ENCODE measurements around the gene HIPK1.

HIPK1 gene

DNA sequence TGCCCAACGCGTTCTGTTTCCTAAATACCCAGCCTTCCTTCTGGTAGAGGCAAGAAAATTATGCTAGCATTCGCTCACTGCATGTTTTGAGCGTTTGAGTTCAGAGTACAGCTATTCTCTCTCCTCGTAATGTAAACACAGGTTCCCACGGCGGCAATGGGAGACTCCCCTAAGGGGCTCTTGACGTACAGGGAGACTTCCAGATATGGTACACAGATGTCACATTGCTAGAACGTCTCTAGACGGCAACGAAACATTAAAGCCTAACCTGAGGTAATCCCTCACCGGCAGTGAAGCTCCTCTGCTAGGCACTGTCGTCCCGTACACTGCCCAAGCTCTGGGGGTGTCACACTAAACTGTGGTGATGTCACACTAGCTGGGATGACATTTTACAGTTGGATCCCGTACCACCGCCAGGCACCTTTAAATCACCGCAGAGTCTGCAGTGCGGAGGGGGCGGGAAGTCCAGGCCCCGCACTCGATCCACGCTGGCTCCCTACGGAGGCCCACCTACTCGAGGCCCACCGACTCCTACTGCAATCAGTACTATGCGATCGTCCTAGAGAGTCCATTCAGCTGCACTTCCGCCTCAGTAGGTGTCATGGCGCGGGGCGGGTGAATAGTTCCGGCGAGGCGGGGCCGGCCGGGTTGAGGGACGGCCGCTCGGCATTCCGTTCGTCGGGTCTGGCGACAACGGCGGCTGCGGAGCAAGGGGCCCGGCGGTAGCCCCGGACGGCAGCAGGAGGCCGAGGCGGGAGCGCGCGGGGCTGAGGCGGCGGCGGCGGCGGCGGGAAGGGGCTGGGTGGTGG, at the start of gene HIPK1:
TSS of gene HIPK1 (plus strand) at position 384 of the 809 bp plus-strand sequence.
- in situ Hi-C loops (cut with HindIII; ENCODE audit: low pct_ligation_motif_present, low pct_unique_long_range_greater_than_20kb, low sequenced_read_pairs), result no loop called here
- peak; percentile 84 for DNase-seq

DNA sequence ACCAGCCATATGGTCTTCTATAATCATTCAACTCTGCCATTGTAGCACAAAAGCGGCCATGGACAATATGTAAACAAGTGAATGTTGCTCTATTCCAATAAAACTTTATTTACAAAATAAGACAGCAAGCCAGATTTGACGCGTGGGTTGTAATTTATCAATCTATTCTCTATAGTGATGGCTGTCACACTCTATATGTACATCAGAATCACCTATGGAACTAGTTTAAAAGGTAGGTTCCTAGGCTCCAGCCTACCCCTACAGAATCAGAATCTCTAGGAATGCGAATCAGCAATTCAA, 49.4 kb upstream of the HIPK1 start:
- in situ Hi-C loops (cut with HindIII; ENCODE audit: low pct_ligation_motif_present, low pct_unique_long_range_greater_than_20kb, low sequenced_read_pairs), result no loop called here
- DNase-seq, result no peak

DNA sequence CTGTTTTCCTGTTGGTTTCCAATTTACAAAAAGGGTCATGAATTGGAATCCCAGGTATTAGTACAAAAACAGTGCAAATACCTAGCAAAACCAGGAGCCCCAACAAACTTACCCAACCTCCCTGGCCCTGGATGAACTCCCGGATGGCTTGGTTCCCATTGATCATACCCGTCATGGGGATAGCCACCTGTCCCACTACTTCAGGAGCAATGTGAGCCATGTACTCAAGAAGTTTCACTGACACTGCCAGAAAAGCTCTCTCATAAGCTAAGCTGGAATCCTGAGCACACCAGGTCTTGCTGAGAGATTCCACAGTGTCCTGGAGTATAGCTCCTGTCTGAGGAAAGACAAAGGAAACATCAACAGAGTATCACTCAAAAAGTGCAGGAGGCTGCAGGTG, 47.5 kb upstream of the HIPK1 start:
- DNase-seq, result no peak
- in situ Hi-C loops (cut with HindIII; ENCODE audit: low pct_ligation_motif_present, low pct_unique_long_range_greater_than_20kb, low sequenced_read_pairs), result no loop called here

DNA sequence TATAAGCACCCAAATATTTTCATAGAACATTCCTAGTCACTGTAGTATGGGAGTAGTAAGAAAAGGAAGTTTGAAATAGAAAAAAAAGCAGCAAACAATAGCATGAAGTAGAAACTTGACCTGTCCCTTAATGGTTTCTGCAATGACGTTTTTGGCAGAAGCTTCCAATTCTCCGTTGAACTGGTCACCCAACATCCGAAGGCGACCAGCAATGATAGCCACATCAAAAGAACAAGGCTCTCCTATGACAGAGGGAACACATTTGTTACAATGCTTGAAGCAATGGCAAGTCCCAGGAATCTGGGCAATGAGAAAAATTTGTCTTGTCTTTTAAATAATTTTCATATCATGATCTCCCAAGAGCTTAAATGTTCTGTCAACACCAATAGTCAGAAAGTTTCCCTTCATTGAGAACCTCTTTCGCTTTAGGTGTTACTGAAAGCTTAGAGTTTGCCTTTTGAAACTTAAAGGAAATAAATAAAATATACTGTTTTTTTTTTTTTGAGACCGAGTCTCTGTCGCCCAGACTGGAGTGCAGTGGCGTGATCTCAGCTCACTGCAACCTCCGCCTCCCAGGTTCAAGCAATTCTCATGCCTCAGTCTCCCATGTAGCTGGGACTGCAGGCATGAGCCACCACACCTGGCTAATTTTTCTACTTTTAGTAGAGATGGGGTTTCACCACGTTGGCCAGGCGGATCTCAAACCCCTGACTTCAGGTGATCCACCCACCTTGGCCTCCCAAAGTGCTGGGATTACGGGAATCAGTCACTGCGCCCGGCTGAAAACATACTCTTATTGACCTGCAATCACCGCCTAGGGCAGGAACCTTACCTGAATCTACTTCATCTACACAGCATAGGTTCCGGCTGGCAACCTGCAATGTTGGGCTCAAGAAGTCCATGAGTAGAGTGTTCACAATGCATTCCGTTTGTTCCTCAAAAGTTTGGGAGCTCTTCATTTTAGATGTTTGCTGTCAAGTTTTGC, 42.4 kb upstream of the HIPK1 start:
- in situ Hi-C loops (cut with HindIII; ENCODE audit: low pct_ligation_motif_present, low pct_unique_long_range_greater_than_20kb, low sequenced_read_pairs), result no loop called here
- DNase-seq, result no peak

DNA sequence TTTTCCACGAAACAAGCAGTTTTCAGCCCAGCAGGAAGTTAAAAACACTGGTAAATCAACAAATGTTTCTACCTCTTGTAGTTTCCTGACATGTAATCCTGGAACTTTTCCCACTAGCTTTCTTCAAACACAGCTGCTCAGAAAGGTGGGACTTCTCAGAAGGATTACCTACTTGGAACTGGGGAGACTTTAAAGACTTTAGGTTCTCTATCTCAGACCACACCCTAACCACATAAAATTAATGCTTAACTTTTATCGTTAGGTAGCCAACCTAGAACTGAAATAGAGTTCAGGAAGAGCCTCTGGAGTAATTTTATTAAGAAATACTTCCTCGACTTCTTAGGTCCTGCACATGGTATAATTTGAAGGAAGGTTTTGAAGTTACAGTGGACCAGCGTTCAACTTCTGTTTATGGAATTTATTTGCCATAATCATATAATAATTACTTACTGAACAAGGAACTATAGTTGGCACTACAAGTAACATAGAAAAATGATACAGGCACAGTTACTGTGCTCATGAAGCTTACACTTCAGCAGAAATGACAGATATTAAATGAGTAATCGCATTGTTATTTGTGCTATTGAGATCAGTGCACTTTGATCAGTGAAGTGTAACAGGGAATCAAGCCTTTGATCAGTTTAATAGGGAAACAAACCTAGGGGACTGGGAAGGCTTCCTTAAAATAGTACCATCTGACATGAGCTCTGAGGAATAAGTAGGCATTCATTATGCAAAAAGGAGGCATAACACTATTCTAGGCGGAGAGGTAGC, 41.5 kb upstream of the HIPK1 start, which contains the start of gene BCL2L15:
TSS of gene BCL2L15 (minus strand) at position 180 of the 774 bp plus-strand sequence. CDS start 206 bp downstream, outside the sequence.
- in situ Hi-C loops (cut with HindIII; ENCODE audit: low pct_ligation_motif_present, low pct_unique_long_range_greater_than_20kb, low sequenced_read_pairs), result no loop called here
- DNase-seq, result peak; percentile 56

DNA sequence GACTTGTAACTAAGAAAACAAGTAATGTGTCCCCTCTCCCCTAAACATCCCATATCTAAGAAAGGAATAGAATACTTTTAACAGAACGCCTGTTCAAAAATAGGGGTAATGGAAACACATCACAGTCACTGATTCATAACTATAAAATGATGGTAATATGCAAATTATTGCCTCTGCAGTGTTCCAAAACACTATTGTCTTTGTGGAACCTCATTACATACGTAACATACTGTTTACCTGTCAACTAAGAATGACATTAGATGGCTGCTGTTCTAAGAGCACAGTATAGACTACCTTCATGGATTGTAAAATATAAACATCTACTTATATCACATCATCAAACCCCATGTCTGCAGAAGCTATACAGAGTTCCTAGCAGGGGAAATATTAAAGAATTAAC, 38.3 kb upstream of the HIPK1 start:
- in situ Hi-C loops (cut with HindIII; ENCODE audit: low pct_ligation_motif_present, low pct_unique_long_range_greater_than_20kb, low sequenced_read_pairs), result no loop called here
- no peak for DNase-seq

DNA sequence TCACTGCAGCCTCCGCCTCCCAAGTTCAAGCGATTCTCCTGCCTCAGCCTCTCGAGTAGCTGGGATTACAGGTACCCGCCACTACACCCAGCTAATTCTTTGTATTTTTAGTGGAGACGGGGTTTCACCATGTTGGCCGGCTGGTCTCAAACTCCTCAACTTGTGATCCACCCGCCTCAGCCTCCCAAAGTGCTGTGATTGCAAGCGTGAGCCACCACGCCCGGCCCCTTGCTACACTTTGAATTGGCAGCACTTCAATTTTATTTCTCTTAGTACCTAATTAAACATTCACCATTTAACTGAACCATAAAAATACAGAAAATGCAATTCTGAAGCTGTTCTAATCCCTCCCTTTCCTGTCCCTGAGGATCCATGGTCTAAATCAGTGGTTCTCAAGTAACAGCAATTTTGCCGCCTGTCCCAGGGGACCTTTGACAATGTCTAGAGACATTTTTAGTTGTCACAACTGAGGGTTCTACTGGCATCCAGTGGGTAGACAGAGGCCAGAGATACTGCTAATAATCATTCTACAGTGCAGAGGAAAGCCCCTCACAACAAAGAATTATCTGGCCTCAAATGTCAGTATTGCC, 37.4 kb upstream of the HIPK1 start:
- DNase-seq, result no peak
- in situ Hi-C loops (cut with HindIII; ENCODE audit: low pct_ligation_motif_present, low pct_unique_long_range_greater_than_20kb, low sequenced_read_pairs), result no loop called here

DNA sequence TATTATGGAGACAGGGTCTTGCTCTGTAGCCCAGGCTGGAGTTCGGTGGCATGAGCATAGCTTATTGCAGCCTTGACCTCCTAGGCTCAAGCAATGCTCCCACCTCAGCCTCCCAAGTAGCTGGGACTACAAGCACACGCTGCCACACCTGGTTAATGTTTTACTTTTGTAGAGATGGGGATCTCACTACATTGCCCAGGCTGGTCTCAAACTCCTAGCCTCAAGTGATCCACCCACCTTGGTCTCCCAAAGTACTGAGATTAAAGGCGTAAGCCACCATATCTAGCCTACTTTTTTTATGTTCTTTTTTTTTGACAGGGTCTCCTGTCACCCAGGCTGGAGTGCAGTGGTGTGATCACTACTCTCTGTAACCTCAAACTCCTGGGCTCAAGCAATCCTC, 35.9 kb upstream of the HIPK1 start:
- no peak for DNase-seq
- in situ Hi-C loops (cut with HindIII; ENCODE audit: low pct_ligation_motif_present, low pct_unique_long_range_greater_than_20kb, low sequenced_read_pairs), result no loop called here

DNA sequence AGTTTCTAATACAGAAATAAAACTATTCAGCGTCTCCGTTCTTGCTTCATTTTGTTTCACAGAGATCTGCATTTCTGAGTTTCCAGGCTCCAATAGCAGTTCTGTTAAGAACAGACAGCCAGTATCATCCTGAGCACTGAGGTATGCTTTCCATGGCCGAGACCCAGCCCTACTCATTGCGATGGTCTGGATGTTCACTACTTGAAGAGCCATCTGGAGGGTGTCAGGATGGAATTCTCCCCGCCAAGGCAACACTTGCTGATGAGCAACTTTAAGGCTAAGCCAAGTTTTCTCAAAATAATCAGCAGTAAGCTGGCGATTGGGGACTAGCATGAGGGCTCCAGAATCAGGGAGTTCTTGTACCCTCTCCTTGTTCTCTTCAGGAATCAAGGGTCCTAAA, 34.0 kb upstream of the HIPK1 start:
- DNase-seq, result no peak
- in situ Hi-C loops (cut with HindIII; ENCODE audit: low pct_ligation_motif_present, low pct_unique_long_range_greater_than_20kb, low sequenced_read_pairs), result no loop called here

DNA sequence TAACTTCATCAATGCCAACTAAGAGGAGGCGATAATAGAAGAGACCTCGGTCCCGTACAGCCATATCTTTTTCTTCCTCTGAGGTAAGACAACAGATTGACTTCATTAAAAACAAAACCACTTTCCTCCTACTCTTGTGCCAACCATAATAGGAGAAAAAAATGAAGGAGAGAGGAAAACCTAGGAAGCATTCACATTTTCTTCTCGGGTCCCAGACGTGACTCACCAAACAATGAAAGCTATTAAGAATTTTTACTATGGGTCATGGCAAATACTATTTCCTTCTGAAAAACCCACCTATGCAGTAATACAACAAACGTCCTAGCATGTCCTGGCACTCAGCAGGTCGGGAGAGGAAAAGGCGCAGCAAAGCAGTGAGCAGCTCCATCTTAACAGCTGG, 33.2 kb upstream of the HIPK1 start:
- in situ Hi-C loops (cut with HindIII; ENCODE audit: low pct_ligation_motif_present, low pct_unique_long_range_greater_than_20kb, low sequenced_read_pairs), result no loop called here
- DNase-seq, result no peak

DNA sequence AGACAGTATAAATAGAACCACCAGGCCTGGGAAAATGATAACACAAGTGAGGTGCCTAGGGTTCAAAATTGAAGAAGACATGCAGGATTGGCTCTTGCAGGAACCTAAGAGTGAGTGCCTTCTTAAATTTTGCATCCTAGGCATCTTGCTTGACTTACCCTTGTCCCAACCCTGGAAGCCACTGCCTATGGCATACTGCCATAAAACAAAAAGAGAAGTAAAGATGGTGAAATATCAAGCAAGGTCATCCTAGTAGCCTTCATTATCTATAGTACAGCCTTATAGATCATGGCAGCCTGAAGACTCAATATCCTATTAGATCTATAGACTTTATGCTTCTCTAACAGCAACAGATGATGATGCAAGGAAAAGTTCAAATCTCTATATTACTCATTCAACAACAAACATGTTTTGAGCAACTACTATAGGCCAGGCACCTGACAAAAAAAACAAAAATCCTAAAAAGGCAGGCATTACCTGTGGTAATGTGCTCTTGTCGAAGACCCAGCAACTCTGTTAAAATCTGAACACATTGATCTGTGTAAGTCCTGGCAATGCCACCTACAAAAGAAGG, 30.8 kb upstream of the HIPK1 start:
- in situ Hi-C loops (cut with HindIII; ENCODE audit: low pct_ligation_motif_present, low pct_unique_long_range_greater_than_20kb, low sequenced_read_pairs), result no loop called here
- DNase-seq, result no peak

DNA sequence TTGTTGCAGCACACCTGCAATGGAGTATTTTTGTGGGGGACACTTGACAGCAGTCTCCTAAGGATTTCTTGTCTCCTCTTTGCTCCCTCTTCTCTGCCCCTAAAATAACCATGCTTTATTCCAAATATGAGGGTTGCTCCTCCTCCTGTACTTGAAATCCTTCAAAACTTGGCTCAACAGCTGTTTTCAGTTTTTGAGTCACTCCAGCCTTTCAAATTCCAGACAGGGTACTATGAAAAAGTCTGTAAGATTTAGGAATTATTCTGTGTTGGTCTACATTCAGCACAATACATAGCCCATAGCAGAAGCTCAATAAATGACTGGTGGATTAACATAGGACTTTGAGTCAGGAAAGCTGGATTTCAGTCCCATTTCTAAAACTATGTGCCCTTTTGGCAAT, 30.0 kb upstream of the HIPK1 start:
- in situ Hi-C loops (cut with HindIII; ENCODE audit: low pct_ligation_motif_present, low pct_unique_long_range_greater_than_20kb, low sequenced_read_pairs), result no loop called here
- no peak for DNase-seq

DNA sequence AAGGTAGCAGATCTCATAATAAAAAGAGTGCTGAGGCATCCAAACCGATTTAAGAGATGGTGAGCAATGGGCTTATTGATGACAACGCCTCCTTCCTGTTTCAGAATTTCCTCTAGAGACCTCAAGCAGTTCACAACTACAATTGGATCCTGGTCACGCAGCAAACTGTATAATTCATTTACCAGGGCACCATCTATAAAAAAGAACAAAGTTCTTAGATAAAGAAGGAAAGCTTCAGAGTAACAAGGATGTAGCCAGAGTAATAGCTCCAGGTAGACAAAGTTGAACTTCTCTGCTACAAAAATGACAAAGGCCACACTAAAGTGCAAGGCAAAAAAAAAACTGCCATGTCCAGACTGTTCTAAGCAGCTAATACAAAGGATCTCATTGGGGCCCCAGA, 27.9 kb upstream of the HIPK1 start:
- in situ Hi-C loops (cut with HindIII; ENCODE audit: low pct_ligation_motif_present, low pct_unique_long_range_greater_than_20kb, low sequenced_read_pairs), result no loop called here
- no peak for DNase-seq

DNA sequence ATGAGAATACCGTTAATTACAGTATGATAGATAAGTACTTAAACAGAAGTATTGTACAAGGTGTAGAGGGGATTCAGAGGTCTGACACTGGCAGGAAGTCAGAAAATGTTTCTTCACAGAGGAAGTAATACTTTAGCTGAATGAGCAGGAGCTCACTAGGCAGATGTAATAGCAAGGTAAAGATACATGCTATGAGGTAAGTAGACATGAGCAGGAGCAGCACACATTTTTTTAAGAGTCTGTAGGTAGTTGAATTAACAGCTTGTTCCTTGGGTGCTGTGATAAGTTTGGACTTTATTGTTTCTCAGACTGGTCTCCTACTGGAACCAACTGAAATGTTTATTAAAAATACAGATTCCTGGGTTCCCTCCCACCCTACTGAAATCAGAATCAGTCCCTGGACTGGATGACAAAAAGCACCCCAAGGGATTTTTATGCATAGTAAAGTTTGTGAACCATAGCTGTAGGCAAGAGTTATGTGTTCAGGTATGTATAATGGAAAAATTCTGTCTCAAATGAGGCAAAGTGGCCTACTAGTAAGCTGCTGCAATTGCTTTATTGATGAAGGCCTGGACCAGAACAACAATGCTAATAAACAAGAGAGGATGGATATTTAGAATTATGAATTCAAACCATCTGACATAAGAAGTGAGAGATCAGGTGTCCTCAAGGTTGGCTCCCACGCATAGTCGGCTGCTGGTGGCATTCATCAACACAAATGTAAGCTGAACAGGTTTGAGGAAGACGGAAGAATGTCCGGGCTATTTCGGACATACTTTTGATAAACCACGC, 25.4 kb upstream of the HIPK1 start:
- in situ Hi-C loops (cut with HindIII; ENCODE audit: low pct_ligation_motif_present, low pct_unique_long_range_greater_than_20kb, low sequenced_read_pairs), result no loop called here
- peak; percentile 11 for DNase-seq

DNA sequence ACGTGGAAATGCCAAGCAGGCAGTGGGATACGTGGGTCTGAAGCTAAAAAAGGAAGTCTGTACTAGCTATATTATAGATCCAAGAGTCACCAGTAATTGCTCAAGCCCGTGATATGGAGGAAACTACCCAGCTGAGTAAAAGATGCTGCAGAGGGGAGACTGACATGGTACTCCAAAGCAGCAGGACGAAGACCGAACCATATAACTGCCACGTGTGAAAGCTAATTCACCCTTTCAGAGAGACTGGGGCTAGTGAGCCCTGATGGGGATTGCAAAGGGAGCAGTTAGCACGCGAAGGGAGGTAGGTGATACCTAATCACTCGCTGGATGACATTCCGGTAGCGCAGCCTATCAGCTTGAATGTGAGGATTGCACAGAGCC, 24.8 kb upstream of the HIPK1 start:
- in situ Hi-C loops (cut with HindIII; ENCODE audit: low pct_ligation_motif_present, low pct_unique_long_range_greater_than_20kb, low sequenced_read_pairs), result no loop called here
- DNase-seq, result no peak

DNA sequence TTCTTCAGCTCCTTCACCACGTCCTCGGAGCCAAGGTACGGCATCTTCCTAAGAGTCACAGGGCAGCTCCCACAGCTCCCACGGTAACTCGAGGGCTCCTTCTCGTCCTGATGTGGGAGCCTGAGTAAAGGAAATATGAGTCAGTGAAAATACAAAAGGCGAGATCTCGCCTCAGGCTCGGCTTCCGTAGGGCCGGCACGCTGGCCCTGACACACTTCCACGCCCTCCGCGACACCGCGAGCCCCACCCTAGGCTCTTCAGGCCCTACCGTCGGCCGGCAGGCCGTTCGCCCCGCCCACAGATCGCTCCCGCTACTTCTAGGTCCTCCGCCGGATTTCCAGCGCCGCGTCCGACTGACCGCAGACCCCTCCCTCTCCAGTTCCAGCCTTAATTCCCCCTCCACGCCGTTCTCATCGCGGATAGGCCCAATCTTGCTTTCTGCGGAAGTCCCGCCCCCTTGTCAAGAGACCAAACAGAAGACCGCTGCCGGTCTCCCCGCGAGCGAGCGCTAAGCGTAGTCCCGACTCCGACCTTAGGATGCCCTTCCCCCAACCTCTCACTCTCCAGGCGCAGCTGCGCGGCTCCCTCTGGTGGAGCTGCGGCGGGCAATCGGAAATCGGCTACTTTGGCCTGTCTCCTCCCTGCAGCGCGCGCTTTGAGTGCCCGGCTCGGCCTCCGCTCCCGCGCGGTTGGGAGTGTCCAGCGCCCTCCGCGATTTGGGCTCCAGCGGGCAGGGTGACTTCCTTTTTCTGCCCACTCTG, 24.3 kb upstream of the HIPK1 start, which contains the start of the genes AP4B1 and DCLRE1B:
TSS of gene AP4B1 (minus strand) at position 126 of the 761 bp plus-strand sequence. CDS start at position 44, 82 bp downstream.
TSS of gene DCLRE1B (plus strand) at position 653 of the 761 bp plus-strand sequence. CDS start 261 bp downstream, outside the sequence.
- in situ Hi-C loops (cut with HindIII; ENCODE audit: low pct_ligation_motif_present, low pct_unique_long_range_greater_than_20kb, low sequenced_read_pairs), result no loop called here
- DNase-seq, result peak; percentile 98

DNA sequence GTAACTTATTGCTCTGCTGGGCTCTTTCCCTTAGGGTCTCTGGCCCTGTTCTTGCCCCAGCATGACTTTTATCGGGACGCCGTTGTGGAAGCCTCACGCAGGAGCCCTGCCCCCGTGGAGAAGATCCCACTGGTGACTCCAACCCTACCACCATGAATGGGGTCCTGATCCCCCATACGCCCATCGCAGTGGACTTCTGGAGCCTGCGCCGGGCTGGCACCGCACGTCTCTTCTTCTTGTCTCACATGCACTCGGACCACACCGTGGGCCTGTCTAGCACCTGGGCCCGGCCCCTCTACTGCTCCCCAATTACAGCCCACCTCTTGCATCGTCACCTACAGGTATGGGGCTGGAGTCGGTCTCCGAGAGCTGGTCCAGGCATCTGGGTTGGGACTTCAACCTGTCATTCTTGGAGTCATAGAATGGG, 23.7 kb upstream of the HIPK1 start:
- in situ Hi-C loops (cut with HindIII; ENCODE audit: low pct_ligation_motif_present, low pct_unique_long_range_greater_than_20kb, low sequenced_read_pairs), result no loop called here
- no peak for DNase-seq

All from ACHN (cell line).